CD14-positive monocyte (primary cell): ENCODE results near the gene PDE8B. TPM values are rescaled to one million over a fixed set of nuclear protein-coding genes. Genes with fewer than 3 reads are reported as not detected.

ENCODE experiments used
- DNase-seq, 3 donors: peaks; one replicate each; pipeline ENCODE4 v3.0.0-alpha.2; 2011 to 2022
- H2AFZ ChIP-seq: 2 replicates; pipeline ENCODE4 v1.6.0; 2012; ENCODE audit warnings: mild to moderate bottlenecking, low read depth, low read length, inconsistent platforms; ENCODE audit not compliant: insufficient read depth, poor library complexity, severe bottlenecking
- H3K27ac ChIP-seq, 2 donors: 1 replicate in 1 of 2; 2 replicates in 1 of 2; pipeline ENCODE4 v1.5.1; 2012 to 2013; ENCODE audit warnings: low read length in 2 of 2, control low read depth in 1 of 2, inconsistent platforms in 1 of 2, low read depth in 1 of 2, mild to moderate bottlenecking in 1 of 2
- H3K27me3 ChIP-seq, 2 donors: one replicate each; pipeline versions ENCODE4 v1.6.0 to v1.6.1; 2011 to 2013; ENCODE audit warnings: low read length in 2 of 2; ENCODE audit not compliant: control insufficient read depth in 2 of 2, insufficient read depth in 2 of 2
- H3K36me3 ChIP-seq, 2 donors: replicated peaks in 1 of 2; 1 replicate in 1 of 2; 2 replicates in 1 of 2; pipeline versions ENCODE4 v1.5.1 to v1.6.1; 2012 to 2013; ENCODE audit warnings: low read length in 2 of 2, control low read depth in 1 of 2, inconsistent platforms in 1 of 2, mild to moderate bottlenecking in 1 of 2; ENCODE audit not compliant: insufficient read depth in 2 of 2, control insufficient read depth in 1 of 2
- H3K4me1 ChIP-seq, 2 donors: 1 replicate in 1 of 2; 2 replicates in 1 of 2; pipeline versions ENCODE4 v1.5.1 to v1.6.1; 2012 to 2013; ENCODE audit warnings: low read length in 2 of 2, control low read depth in 1 of 2, inconsistent platforms in 1 of 2, mild to moderate bottlenecking in 1 of 2, moderate library complexity in 1 of 2; ENCODE audit not compliant: insufficient read depth in 2 of 2, control insufficient read depth in 1 of 2
- H3K4me2 ChIP-seq: replicated peaks from 2 replicates; pipeline ENCODE3; 2012; ENCODE audit warnings: low read length, moderate library complexity, mild to moderate bottlenecking; ENCODE audit not compliant: poor library complexity, severe bottlenecking; ENCODE audit errors: extremely low read depth
- H3K4me3 ChIP-seq, 3 experiments: fragments of 200-600 bp in 1 of 3; sonication (generic) in 1 of 3; replicated peaks in 1 of 3; 1 replicate in 2 of 3; 2 replicates in 1 of 3; pipeline ENCODE4 v1.5.1; 2011 to 2013; ENCODE audit warnings: low read length in 3 of 3, mild to moderate bottlenecking in 3 of 3, control low read depth in 2 of 3, low read depth in 2 of 3, inconsistent platforms in 1 of 3, moderate library complexity in 1 of 3
- H3K79me2 ChIP-seq: 2 replicates; pipeline ENCODE4 v1.6.0; 2012; ENCODE audit warnings: mild to moderate bottlenecking, control low read depth, inconsistent platforms, low read length, moderate library complexity; ENCODE audit not compliant: insufficient read depth
- H3K9ac ChIP-seq: 2 replicates; pipeline ENCODE4 v1.6.0; 2017; ENCODE audit warnings: low read length, mild to moderate bottlenecking; ENCODE audit not compliant: insufficient read depth, poor library complexity, severe bottlenecking
- H3K9me3 ChIP-seq, 2 donors: replicated peaks in 1 of 2; 1 replicate in 1 of 2; 2 replicates in 1 of 2; pipeline versions ENCODE4 v1.5.1 to v1.6.1; 2012 to 2013; ENCODE audit warnings: low read length in 2 of 2, control low read depth in 1 of 2; ENCODE audit not compliant: control insufficient read depth in 1 of 2, insufficient read depth in 1 of 2
- H4K20me1 ChIP-seq: 2 replicates; pipeline ENCODE4 v1.6.0; 2012; ENCODE audit warnings: mild to moderate bottlenecking, low read length, control low read depth, moderate library complexity; ENCODE audit not compliant: insufficient read depth
- H3K27ac Mint-ChIP-seq, 7 donors: one replicate each; pipeline ENCODE4 v1.8.0; 2020; ENCODE audit warnings: mild to moderate bottlenecking in 7 of 7, mixed read lengths in 7 of 7, moderate library complexity in 6 of 7, inconsistent platforms in 2 of 7
- H3K27me3 Mint-ChIP-seq, 3 donors: one replicate each; pipeline ENCODE4 v1.8.0; 2021 to 2022; ENCODE audit warnings: low read depth in 3 of 3, mild to moderate bottlenecking in 3 of 3, mixed read lengths in 3 of 3, moderate library complexity in 3 of 3, inconsistent platforms in 1 of 3
- H3K36me3 Mint-ChIP-seq, 2 donors: one replicate each; pipeline ENCODE4 v1.8.0; 2020; ENCODE audit warnings: mixed read lengths in 2 of 2, inconsistent platforms in 1 of 2, mild to moderate bottlenecking in 1 of 2
- H3K4me1 Mint-ChIP-seq: one replicate; pipeline ENCODE4 v1.8.0; 2020; ENCODE audit warnings: mild to moderate bottlenecking, mixed read lengths
- H3K4me3 Mint-ChIP-seq, 2 donors: one replicate each; pipeline ENCODE4 v1.8.0; 2020; ENCODE audit warnings: mild to moderate bottlenecking in 2 of 2, mixed read lengths in 2 of 2, moderate library complexity in 1 of 2
- H3K9me3 Mint-ChIP-seq, 7 donors: one replicate each; pipeline ENCODE4 v1.8.0; 2020 to 2022; ENCODE audit warnings: mixed read lengths in 7 of 7, mild to moderate bottlenecking in 6 of 7, moderate library complexity in 6 of 7, inconsistent platforms in 2 of 7
- WGBS: methylation state at CpG from one replicate; pipeline ENCODE4 v1.1.5; 2013; ENCODE audit warnings: missing lambda C conversion rate; ENCODE audit not compliant: insufficient coverage; 5-methylcytosine and 5-hydroxymethylcytosine counted together
- intact Hi-C, 2 donors: fragments of 100-400 bp; cut with micrococcal nuclease; formaldehyde crosslinking; loops; one replicate each; pipeline versions ENCODE4 v1.15.0 to v1.15.1; 2023
- polyA plus RNA-seq, 3 donors: library from polyadenylated mRNA; depleted of rRNA in 1 of 3; unstranded in 2 of 3; stranded (reverse) in 1 of 3; fragments of 300-500 nt in 2 of 3; fragments of >200 nt in 1 of 3; fragmentation: Illumina TruSeq in 2 of 3; gene quantifications; 1 replicate in 2 of 3; 2 replicates in 1 of 3; pipeline ENCODE4 v1.2.3, GENCODE V29; 2012 to 2021
- TF ChIP-seq, protein P1 (sequence below): fragments of 200-600 bp; IDR thresholded peaks from one replicate; pipeline ENCODE4 v1.8.0; 2022; ENCODE audit warnings: antibody characterized with exemption, mild to moderate bottlenecking

PDE8B gene
- polyA plus RNA-seq, 3 donors: 0.11 to 0.61 (median 0.29) TPM

DNA sequence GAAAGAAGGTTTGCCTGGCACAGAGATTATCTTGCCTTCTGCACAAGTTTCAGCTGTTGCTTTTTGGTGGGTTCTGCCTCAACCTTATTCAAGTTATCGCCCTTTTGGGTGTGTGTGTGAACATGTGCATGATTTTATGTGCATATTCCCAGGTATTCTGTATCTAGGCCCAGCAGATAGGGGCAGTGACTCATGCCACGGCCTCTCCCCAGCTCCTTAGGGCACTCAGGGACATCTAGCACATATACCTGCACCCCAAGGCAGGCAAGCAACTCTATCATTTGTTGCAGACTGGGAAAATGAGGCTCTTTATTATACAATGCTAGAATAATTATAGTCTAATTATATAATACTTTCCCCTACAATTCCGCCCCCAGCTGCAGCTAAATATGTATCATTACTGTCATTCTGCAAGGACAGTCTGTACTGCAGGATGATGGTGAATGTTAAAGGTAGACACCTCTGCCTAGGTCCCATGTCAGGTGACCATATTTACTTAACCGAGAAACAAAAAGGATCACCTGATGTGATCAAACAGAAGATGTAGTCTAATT, 128.9 kb downstream of the PDE8B start:
- no peaks in the 10 kb centered on the region for H3K79me2 ChIP-seq
- H3K36me3 Mint-ChIP-seq: no peaks in the 10 kb centered on the region
- intact Hi-C loops: no loop called here
- DNase-seq: no peak
- H3K4me1 ChIP-seq: no peaks in the 10 kb centered on the region
- H3K9me3 ChIP-seq: no peaks in the 10 kb centered on the region
- no peak overlapping the region for H3K4me3 ChIP-seq
- no peaks in the 10 kb centered on the region for H3K9me3 Mint-ChIP-seq
- H3K4me2 ChIP-seq: no peak overlapping the region
- TF ChIP-seq, protein P1, sequence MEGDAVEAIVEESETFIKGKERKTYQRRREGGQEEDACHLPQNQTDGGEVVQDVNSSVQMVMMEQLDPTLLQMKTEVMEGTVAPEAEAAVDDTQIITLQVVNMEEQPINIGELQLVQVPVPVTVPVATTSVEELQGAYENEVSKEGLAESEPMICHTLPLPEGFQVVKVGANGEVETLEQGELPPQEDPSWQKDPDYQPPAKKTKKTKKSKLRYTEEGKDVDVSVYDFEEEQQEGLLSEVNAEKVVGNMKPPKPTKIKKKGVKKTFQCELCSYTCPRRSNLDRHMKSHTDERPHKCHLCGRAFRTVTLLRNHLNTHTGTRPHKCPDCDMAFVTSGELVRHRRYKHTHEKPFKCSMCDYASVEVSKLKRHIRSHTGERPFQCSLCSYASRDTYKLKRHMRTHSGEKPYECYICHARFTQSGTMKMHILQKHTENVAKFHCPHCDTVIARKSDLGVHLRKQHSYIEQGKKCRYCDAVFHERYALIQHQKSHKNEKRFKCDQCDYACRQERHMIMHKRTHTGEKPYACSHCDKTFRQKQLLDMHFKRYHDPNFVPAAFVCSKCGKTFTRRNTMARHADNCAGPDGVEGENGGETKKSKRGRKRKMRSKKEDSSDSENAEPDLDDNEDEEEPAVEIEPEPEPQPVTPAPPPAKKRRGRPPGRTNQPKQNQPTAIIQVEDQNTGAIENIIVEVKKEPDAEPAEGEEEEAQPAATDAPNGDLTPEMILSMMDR: no peak
- H3K27me3 ChIP-seq: no peaks in the 10 kb centered on the region
- no CpG with 5 or more reads among the region's 4 CpGs for WGBS
- no peak overlapping the region for H3K27ac Mint-ChIP-seq
- H3K36me3 ChIP-seq: no peaks in the 10 kb centered on the region
- no peak overlapping the region for H3K4me3 Mint-ChIP-seq
- H3K9ac ChIP-seq: no peak overlapping the region
- H4K20me1 ChIP-seq: no peaks in the 10 kb centered on the region
- no peaks in the 10 kb centered on the region for H3K4me1 Mint-ChIP-seq
- H3K27me3 Mint-ChIP-seq: no peaks in the 10 kb centered on the region
- no peak overlapping the region for H3K27ac ChIP-seq
- no peak overlapping the region for H2AFZ ChIP-seq

DNA sequence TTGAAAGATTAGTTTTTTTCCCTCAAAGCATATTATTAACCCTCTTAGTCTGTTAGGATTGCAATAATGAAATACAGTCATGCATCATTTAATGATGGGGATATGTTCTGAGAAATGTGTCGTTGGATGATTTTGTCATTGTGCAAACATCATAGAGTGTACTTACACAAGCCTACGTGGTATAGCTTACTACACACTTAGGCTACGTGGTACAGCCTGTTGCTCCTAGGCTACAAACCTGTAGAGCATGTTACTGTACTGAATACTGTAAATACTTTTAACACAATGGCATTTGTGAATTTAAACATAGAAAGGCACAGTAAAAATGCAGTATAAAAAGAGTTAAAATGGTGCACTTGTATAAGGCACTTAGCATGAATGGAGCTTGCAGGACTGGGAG, 132.7 kb downstream of the PDE8B start:
- no peaks in the 10 kb centered on the region for H4K20me1 ChIP-seq
- intact Hi-C loops: no loop called here
- H2AFZ ChIP-seq: no peak overlapping the region
- H3K9me3 Mint-ChIP-seq: no peaks in the 10 kb centered on the region
- no peaks in the 10 kb centered on the region for H3K9me3 ChIP-seq
- TF ChIP-seq, protein P1: no peak
- no peak overlapping the region for H3K4me2 ChIP-seq
- no peak overlapping the region for H3K27ac Mint-ChIP-seq
- no peaks in the 10 kb centered on the region for H3K4me1 Mint-ChIP-seq
- no peak overlapping the region for H3K27ac ChIP-seq
- H3K4me3 ChIP-seq: no peak overlapping the region
- H3K27me3 Mint-ChIP-seq: peaks cover 0 to 2% (median 0%) of the 10 kb centered on the region in 3 donors
- DNase-seq: no peak
- no peaks in the 10 kb centered on the region for H3K4me1 ChIP-seq
- WGBS: no CpG with 5 or more reads among the region's 3 CpGs
- H3K79me2 ChIP-seq: no peaks in the 10 kb centered on the region
- no peaks in the 10 kb centered on the region for H3K36me3 ChIP-seq
- no peak overlapping the region for H3K9ac ChIP-seq
- no peaks in the 10 kb centered on the region for H3K27me3 ChIP-seq
- no peak overlapping the region for H3K4me3 Mint-ChIP-seq
- no peaks in the 10 kb centered on the region for H3K36me3 Mint-ChIP-seq
